Mesenchymal stem cell (in vitro differentiated cells and primary cell): ENCODE results near the gene VPREB3.

Source experiments
- DNase-seq: peaks from one replicate; pipeline ENCODE4 v3.0.0-alpha.2; 2013
- H2AFZ ChIP-seq: one replicate; pipeline ENCODE4 v1.6.1; 2013; ENCODE audit warnings: low read depth, mild to moderate bottlenecking, control low read depth, inconsistent platforms, low read length, moderate library complexity
- H2AK5ac ChIP-seq: 2 replicates; pipeline ENCODE4 v1.6.1; 2013; ENCODE audit warnings: low read length, moderate library complexity, mild to moderate bottlenecking, inconsistent platforms; ENCODE audit not compliant: severe bottlenecking
- H2BK120ac ChIP-seq: one replicate; pipeline ENCODE4 v1.6.1; 2013; ENCODE audit warnings: low read depth, mild to moderate bottlenecking, inconsistent platforms, low read length, moderate library complexity
- H2BK12ac ChIP-seq, 2 experiments: one replicate each; pipeline ENCODE4 v1.6.1; 2013; ENCODE audit warnings: inconsistent platforms in 2 of 2, low read length in 2 of 2, mild to moderate bottlenecking in 2 of 2, moderate library complexity in 2 of 2, control low read depth in 1 of 2
- H2BK15ac ChIP-seq: one replicate; pipeline ENCODE4 v1.6.1; 2013; ENCODE audit warnings: mild to moderate bottlenecking, low read depth, inconsistent platforms; ENCODE audit not compliant: poor library complexity, severe bottlenecking
- H2BK5ac ChIP-seq: 2 replicates; pipeline ENCODE4 v1.6.1; 2013; ENCODE audit warnings: low read depth, mild to moderate bottlenecking, low read length, control low read depth, inconsistent platforms; ENCODE audit not compliant: poor library complexity, severe bottlenecking
- H3K14ac ChIP-seq, 2 experiments: one replicate each; pipeline ENCODE4 v1.6.1; 2013; ENCODE audit warnings: inconsistent platforms in 2 of 2, low read length in 2 of 2, control low read depth in 1 of 2, mild to moderate bottlenecking in 1 of 2, moderate library complexity in 1 of 2
- H3K18ac ChIP-seq, 2 experiments: one replicate each; pipeline ENCODE4 v1.6.1; 2013; ENCODE audit warnings: inconsistent platforms in 2 of 2, low read length in 2 of 2, control low read depth in 1 of 2, low read depth in 1 of 2, mild to moderate bottlenecking in 1 of 2
- H3K23ac ChIP-seq, 2 experiments: one replicate each; pipeline ENCODE4 v1.6.1; 2013; ENCODE audit warnings: inconsistent platforms in 2 of 2, low read length in 2 of 2, mild to moderate bottlenecking in 2 of 2, moderate library complexity in 2 of 2, control low read depth in 1 of 2
- H3K27ac ChIP-seq: 2 replicates; pipeline ENCODE4 v1.5.1; 2013; ENCODE audit warnings: mild to moderate bottlenecking, moderate library complexity, low read length, control low read depth, inconsistent platforms; ENCODE audit not compliant: poor library complexity, severe bottlenecking
- H3K27me3 ChIP-seq, 2 experiments: 2 replicates each; pipeline versions ENCODE4 v1.6.1 to v1.7.0; 2013; ENCODE audit warnings: low read length in 2 of 2, mild to moderate bottlenecking in 2 of 2, moderate library complexity in 2 of 2, control low read depth in 1 of 2, inconsistent platforms in 1 of 2; ENCODE audit not compliant: control insufficient read depth in 1 of 2, insufficient read depth in 1 of 2
- H3K36me3 ChIP-seq, 2 experiments: 2 replicates each; pipeline versions ENCODE4 v1.6.1 to v1.7.0; 2013; ENCODE audit warnings: low read length in 2 of 2, control low read depth in 1 of 2, inconsistent platforms in 1 of 2, low read depth in 1 of 2, mild to moderate bottlenecking in 1 of 2; ENCODE audit not compliant: insufficient read depth in 2 of 2, control insufficient read depth in 1 of 2
- H3K4ac ChIP-seq, 2 experiments: one replicate each; pipeline ENCODE4 v1.6.1; 2013; ENCODE audit warnings: inconsistent platforms in 2 of 2, low read length in 2 of 2, mild to moderate bottlenecking in 2 of 2, moderate library complexity in 2 of 2, control low read depth in 1 of 2, low read depth in 1 of 2
- H3K4me1 ChIP-seq: 2 replicates; pipeline ENCODE4 v1.6.1; 2013; ENCODE audit warnings: low read depth, low read length, control low read depth; ENCODE audit not compliant: control insufficient read depth, insufficient read depth
- H3K4me2 ChIP-seq: 2 replicates; pipeline ENCODE4 v1.6.1; 2013; ENCODE audit warnings: low read length, mild to moderate bottlenecking, inconsistent platforms; ENCODE audit not compliant: poor library complexity, severe bottlenecking
- H3K4me3 ChIP-seq, 2 experiments: 2 replicates each; pipeline versions ENCODE4 v1.5.1 to v1.7.0; 2013; ENCODE audit warnings: low read length in 2 of 2, mild to moderate bottlenecking in 2 of 2, control low read depth in 1 of 2, low read depth in 1 of 2; ENCODE audit not compliant: insufficient read depth in 1 of 2
- H3K79me1 ChIP-seq: replicated peaks from 2 replicates; pipeline ENCODE4 v1.6.1; 2013; ENCODE audit warnings: mild to moderate bottlenecking, control low read depth, low read length, inconsistent platforms; ENCODE audit not compliant: poor library complexity, severe bottlenecking
- H3K9ac ChIP-seq: 2 replicates; pipeline ENCODE4 v1.7.0; 2013; ENCODE audit warnings: mild to moderate bottlenecking, low read length, moderate library complexity
- H3K9me3 ChIP-seq: 2 replicates; pipeline ENCODE4 v1.7.0; 2013; ENCODE audit warnings: mild to moderate bottlenecking, low read length; ENCODE audit not compliant: control insufficient read depth
- H4K8ac ChIP-seq: one replicate; pipeline ENCODE4 v1.6.1; 2013; ENCODE audit warnings: inconsistent platforms, mild to moderate bottlenecking, low read length, moderate library complexity
- H4K91ac ChIP-seq: one replicate; pipeline ENCODE4 v1.6.1; 2013; ENCODE audit warnings: mild to moderate bottlenecking, low read length, inconsistent platforms
- WGBS: methylation state at CpG from one replicate; pipeline ENCODE4 v1.1.7; 2013; ENCODE audit warnings: mixed read lengths; 5-methylcytosine and 5-hydroxymethylcytosine counted together

Gene VPREB3

GRCh38 chr22:23744485-23744884 is 9.7 kb downstream of the VPREB3 start:
- Histone ChIP-seq H3K4me2 (no peak overlapping the region), H3K27ac (no peak overlapping the region), H3K36me3 (peaks cover 41 to 45% of the 10 kb centered on the region in 2 experiments), H3K4ac (no peak overlapping the region), H3K18ac (no peak overlapping the region), H4K8ac (no peak overlapping the region), H2BK5ac (no peak overlapping the region), H2AFZ (no peak overlapping the region), H2BK120ac (no peak overlapping the region), H3K14ac (no peak overlapping the region), H2AK5ac (no peak overlapping the region), H3K4me3 (no peak overlapping the region), H2BK15ac (no peak overlapping the region), H3K23ac (no peak overlapping the region), H3K9ac (no peak overlapping the region), H3K9me3 (no peaks in the 10 kb centered on the region), H4K91ac (no peak overlapping the region), H3K27me3 (no peaks in the 10 kb centered on the region), H2BK12ac (no peak overlapping the region), H3K4me1 (no peaks in the 10 kb centered on the region), H3K79me1 (peaks cover 32% of the 10 kb centered on the region)
- DNase-seq = no peak
- WGBS = 97% methylated on average over 14 of the region's 14 CpGs

DNA sequence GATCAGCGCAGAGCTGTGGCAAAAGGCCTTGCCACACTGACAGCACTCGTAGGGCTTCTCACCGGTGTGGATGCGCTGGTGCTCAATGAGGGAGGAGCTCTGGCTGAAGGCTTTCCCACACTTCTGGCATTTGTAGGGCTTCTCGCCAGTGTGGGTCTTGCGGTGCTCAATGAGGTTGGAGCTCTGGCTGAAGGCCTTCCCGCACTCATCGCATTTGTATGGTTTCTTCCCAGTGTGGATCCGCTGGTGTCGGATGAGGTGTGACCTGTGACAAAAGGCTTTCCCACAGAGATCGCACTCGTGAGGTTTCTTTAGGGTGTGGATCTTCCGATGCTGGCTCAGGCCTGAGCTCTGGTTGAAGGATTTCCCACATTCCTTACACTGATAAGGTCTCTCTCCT is 10.2 kb downstream of the VPREB3 start:
- H3K9me3 ChIP-seq = no peaks in the 10 kb centered on the region
- no peaks in the 10 kb centered on the region for H3K4me1 ChIP-seq
- no peak overlapping the region for H3K4me3 ChIP-seq
- no peak overlapping the region for H2BK15ac ChIP-seq
- peaks cover 31% of the 10 kb centered on the region for H3K79me1 ChIP-seq
- no peak overlapping the region for H2AK5ac ChIP-seq
- no peak overlapping the region for H3K18ac ChIP-seq
- no peak overlapping the region for H3K4ac ChIP-seq
- no peak overlapping the region for H2BK120ac ChIP-seq
- no peak overlapping the region for H3K4me2 ChIP-seq
- no peak overlapping the region for H2AFZ ChIP-seq
- 98% methylated on average over 13 of the region's 13 CpGs for WGBS
- H4K91ac ChIP-seq = no peak overlapping the region
- H3K36me3 ChIP-seq = peaks cover 41 to 45% of the 10 kb centered on the region in 2 experiments
- no peaks in the 10 kb centered on the region for H3K27me3 ChIP-seq
- no peak for DNase-seq
- no peak overlapping the region for H4K8ac ChIP-seq
- no peak overlapping the region for H3K14ac ChIP-seq
- no peak overlapping the region for H3K9ac ChIP-seq
- H2BK5ac ChIP-seq = no peak overlapping the region
- no peak overlapping the region for H2BK12ac ChIP-seq
- no peak overlapping the region for H3K23ac ChIP-seq
- no peak overlapping the region for H3K27ac ChIP-seq

DNA sequence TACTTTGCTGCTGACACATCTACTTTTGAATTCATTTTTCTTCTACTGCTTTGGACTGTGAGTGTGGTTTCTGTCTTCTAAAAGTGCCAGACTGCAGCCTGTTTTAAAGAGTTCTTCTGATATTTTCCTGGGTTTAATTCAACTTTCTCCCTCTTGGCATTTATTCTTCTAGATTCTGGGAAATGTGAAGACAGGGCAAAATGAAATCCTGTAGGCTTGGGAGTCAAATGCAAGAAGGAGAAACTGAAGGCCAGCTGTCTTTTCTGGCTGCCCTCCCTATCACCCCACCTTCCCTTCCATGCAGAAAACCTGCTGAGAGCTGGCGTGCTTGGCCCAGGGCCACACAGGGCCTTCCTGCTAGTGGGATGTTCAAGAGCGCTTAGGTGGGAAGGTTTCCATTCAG is 10.9 kb downstream of the VPREB3 start:
- H3K14ac ChIP-seq = no peak overlapping the region
- H3K27me3 ChIP-seq = no peaks in the 10 kb centered on the region
- H3K18ac ChIP-seq = no peak overlapping the region

DNA sequence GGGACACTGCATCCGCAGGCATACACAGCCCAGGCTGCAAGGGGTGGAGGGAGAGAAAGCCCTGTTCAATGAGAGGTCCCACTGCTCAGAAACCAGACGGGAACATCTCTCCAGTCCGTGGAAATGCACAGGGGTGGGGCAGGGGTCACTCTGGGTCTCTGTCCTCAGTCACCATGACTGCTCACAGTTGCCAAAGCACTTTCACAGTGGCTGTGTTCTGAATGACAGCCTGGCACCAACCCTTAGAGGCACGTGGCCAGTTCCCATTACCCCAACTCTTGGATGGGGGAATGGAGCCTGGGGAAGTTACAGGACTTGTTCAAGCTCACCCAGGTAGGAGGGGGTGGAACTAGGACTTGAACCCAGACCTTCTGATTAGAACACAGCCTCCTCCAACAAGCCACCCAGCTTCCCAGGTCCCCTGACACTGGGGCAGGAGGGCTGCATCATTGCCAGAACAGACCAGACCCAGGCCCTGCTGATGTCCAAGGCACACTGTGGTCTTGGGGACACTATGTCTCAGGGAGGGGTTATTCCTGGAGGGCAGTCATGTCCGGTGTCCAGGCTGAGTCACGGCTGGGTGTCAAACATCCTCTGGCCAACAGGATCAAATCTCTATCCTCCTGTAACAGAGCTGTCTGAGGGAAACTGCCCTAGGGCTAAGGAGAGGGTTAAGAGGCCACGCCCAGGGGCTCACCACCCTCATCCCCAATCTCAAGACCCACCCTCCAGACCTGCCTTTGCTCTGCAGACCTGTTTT is 11.5 kb downstream of the VPREB3 start:
- no peak overlapping the region for H2BK15ac ChIP-seq
- 88% methylated on average over 7 of the region's 7 CpGs for WGBS
- no peak overlapping the region for H2AFZ ChIP-seq
- no peak overlapping the region for H3K4me2 ChIP-seq
- H3K4me1 ChIP-seq = no peaks in the 10 kb centered on the region
- H3K27ac ChIP-seq = no peak overlapping the region
- no peak overlapping the region for H2BK5ac ChIP-seq
- H3K4ac ChIP-seq = no peak overlapping the region
- no peak overlapping the region for H4K91ac ChIP-seq
- no peak overlapping the region for H3K14ac ChIP-seq
- no peak overlapping the region for H2AK5ac ChIP-seq
- no peak overlapping the region for H2BK12ac ChIP-seq
- no peak overlapping the region for H3K18ac ChIP-seq
- H3K9me3 ChIP-seq = no peaks in the 10 kb centered on the region
- H3K9ac ChIP-seq = no peak overlapping the region
- no peak overlapping the region for H4K8ac ChIP-seq
- peaks cover 41 to 45% of the 10 kb centered on the region in 2 experiments for H3K36me3 ChIP-seq
- no peak overlapping the region for H3K4me3 ChIP-seq
- H3K23ac ChIP-seq = no peak overlapping the region
- peaks cover 30% of the 10 kb centered on the region for H3K79me1 ChIP-seq
- no peak overlapping the region for H2BK120ac ChIP-seq
- DNase-seq = no peak
- H3K27me3 ChIP-seq = no peaks in the 10 kb centered on the region

More for the DNA sequence above, 10.9 kb downstream of the VPREB3 start:
- H2BK15ac ChIP-seq = no peak overlapping the region
- H3K4me1 ChIP-seq = no peaks in the 10 kb centered on the region
- no peak overlapping the region for H2BK5ac ChIP-seq
- no peak overlapping the region for H3K4ac ChIP-seq
- no peak overlapping the region for H3K4me2 ChIP-seq
- H2BK12ac ChIP-seq = no peak overlapping the region
- 93% methylated on average over 2 of the region's 2 CpGs for WGBS
- no peak overlapping the region for H2BK120ac ChIP-seq
- no peak for DNase-seq
- H4K91ac ChIP-seq = no peak overlapping the region
- H2AK5ac ChIP-seq = no peak overlapping the region
- H3K27ac ChIP-seq = no peak overlapping the region
- H3K79me1 ChIP-seq = peaks cover 31% of the 10 kb centered on the region
- no peak overlapping the region for H3K4me3 ChIP-seq
- H3K9ac ChIP-seq = no peak overlapping the region
- H4K8ac ChIP-seq = no peak overlapping the region
- no peaks in the 10 kb centered on the region for H3K9me3 ChIP-seq
- H3K23ac ChIP-seq = no peak overlapping the region
- H2AFZ ChIP-seq = no peak overlapping the region
- peaks cover 41 to 45% of the 10 kb centered on the region in 2 experiments for H3K36me3 ChIP-seq
